AG20443 (cell line): ENCODE results near the gene CAMK1.
"Not testable (repeated sequence)": the region's sequence is repeated elsewhere in the genome, so short reads cannot be mapped to it uniquely, and the experiment has no call there.

Experiments
- DNase-seq: peaks from one replicate; pipeline ENCODE4 v3.0.0; 2012; ENCODE audit warnings: low spot score, mixed read lengths

CAMK1 gene

GRCh38 chr3:9776896-9777693 lies 7.3 kb upstream of the CAMK1 start:
- DNase-seq, result no peak

- not testable (repeated sequence) for DNase-seq
Measured at GRCh38 chr3:9771007-9771406, 1.3 kb upstream of the CAMK1 start.

GRCh38 chr3:9770276-9770812 lies 597 bp upstream of the CAMK1 start:
- DNase-seq, result peak; percentile 36

GRCh38 chr3:9769012-9769411 lies 735 bp downstream of the CAMK1 start:
- DNase-seq, result no peak

DNA sequence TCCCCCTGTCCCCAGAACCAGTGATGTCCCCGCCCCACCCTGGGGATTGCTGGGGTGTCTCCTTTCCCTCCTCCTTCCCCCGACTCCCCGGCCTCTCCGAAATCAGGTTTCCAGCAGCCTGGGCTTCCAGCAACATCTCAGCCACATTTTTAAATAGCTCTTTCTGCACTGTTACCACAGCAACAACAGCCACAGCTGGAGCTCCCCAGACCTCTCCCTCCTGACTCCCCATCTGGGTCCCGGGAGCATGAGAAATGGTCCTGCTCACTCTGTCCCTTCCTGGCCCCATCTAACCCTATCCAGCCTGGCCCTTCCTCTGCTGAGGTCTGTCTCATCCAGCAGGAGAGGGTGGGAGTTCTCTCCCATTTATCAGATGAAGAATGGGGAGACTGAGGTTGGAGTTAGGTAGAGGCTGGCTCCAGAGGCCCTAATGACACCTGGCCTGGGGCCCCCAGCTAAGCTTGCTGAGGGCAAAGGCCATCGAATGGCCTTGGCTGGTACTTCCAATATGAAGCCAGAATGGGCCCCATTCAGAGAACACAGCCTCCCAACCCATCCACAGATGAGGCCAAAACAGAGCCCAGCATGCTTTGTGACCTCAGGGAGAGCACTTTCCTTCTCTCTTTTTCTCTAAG lies 1.5 kb downstream of the CAMK1 start:
- peak; percentile 21 for DNase-seq

DNA sequence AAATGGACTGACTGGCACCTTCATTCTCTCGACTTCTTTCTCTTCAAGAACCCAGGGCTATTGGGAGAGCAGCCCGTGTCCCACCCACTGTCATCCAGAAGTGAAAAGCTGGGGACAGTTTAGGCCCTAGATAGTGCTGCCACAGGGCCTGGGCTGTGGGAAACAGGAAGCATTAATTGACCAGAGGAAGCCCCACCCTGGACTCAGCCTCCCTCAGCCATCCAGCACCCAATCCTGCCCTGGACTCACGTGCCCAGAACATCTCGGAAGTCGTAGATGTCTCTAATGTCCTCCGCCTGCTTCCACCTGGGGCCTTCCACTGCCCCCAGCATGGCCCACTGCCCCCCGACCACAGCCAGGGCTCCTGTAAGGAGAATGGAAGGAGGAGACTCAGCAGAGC lies 2.3 kb downstream of the CAMK1 start:
- DNase-seq, result no peak

- DNase-seq, result no peak
Measured at GRCh38 chr3:9765865-9766264, 3.9 kb downstream of the CAMK1 start.

DNA sequence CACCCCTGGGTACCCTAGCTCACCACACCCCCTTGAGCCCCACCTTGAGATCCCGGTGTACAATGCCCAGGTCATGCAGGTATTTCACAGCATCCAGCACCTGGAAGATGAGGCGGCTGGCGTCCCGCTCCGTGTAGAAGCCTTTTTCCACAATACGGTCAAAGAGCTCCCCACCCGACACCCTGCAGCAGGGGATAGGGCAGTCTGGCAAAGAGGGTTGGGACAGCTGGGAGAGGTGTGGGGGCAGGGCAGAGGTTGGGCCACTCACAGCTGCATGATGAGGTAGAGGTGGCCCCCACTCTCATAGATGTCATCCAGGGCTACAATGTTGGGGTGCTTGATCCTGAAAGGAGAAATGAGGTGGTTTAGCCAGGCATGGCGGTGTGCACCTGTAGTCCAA lies 6.9 kb downstream of the CAMK1 start:
- no peak for DNase-seq

- no peak for DNase-seq
Measured at GRCh38 chr3:9761919-9762318, 7.8 kb downstream of the CAMK1 start.

- no peak for DNase-seq
Measured at GRCh38 chr3:9760779-9761505, 8.8 kb downstream of the CAMK1 start.

GRCh38 chr3:9757427-9757826 lies 12.3 kb downstream of the CAMK1 start:
- no peak for DNase-seq

DNA sequence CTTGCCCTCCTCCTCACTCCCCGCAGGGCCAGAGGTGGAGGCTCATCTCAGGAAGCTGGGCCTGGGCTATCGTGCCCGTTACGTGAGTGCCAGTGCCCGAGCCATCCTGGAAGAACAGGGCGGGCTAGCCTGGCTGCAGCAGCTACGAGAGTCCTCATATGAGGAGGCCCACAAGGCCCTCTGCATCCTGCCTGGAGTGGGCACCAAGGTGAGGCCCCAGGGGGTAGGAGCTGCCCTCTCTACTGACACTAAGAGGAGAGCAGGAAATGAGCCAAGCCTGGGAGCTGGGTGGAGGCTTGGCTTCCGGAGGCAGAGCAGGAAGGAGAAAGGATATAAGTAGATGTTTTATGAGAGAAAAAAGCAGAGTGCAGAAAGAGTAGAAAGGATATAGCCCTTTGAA lies 15.1 kb downstream of the CAMK1 start:
- DNase-seq, result no peak

DNA sequence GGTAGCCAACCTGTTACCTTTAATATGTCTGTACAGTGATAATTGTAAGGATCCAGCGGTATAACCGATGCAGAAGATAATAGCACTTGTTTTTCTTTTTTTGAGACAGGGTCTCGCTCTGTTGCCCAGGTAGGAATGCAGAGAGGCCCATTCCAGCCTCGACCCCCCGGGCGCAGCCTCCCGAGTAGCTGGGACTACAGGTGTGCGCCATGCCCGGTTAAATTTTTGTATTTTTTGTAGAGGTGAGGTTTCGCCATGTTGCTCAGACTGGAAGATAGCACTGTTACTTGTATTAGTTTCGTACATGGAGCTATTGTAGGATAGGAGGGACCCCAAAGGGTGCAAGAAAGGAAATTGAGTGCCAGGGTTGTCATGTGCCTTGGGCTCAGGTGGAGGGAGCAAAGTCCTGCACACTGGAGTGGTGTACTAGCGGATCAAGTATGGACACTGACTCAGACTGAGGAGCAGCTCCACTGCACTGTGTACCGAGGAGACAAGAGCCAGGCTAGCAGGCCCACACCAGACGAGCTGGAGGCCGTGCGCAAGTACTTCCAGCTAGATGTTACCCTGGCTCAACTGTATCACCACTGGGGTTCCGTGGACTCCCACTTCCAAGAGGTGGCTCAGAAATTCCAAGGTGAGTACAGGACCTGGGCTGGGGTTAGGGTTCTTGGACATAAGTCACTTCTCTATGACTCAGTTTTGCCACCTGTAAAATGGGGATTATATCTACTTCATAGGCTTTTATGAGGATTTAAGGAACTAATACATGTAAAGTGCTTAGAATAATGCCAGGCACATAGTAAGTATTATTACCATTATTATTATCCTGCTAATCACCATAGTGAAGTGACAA lies 19.0 kb downstream of the CAMK1 start:
- DNase-seq, result peak; percentile 40

GRCh38 chr3:9749645-9750555 lies 19.8 kb downstream of the CAMK1 start, which contains the start of gene OGG1:
Gene OGG1, plus strand, starts transcription at chr3:9749952. Its CDS starts 335 bp downstream, at chr3:9750287.
- DNase-seq, result peak; percentile 97

GRCh38 chr3:9749296-9749644 lies 20.5 kb downstream of the CAMK1 start:
- DNase-seq, result no peak

DNA sequence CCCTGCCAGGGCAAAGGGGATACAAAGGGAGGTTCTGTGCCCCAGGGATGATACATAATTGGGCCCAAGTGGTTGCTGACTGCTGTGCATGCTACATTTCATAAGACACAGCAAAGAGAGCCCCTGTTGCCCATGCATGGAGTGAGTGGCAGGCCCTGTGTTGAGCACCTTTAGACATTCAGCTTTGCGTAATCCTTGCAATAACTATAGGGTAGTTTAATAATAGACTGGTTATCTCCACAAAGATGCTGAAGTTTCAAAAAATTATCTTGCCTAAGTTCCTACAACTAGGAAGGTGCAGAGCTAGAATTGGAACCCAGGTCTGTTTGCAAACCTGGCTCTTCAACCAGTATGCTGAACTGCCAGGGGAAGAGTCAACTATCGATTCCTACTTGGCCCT lies 21.7 kb downstream of the CAMK1 start:
- no peak for DNase-seq

GRCh38 chr3:9747267-9747666 lies 22.5 kb downstream of the CAMK1 start:
- DNase-seq, result peak; percentile 18

- DNase-seq, result peak; percentile 27
Measured at GRCh38 chr3:9746330-9746729, 23.4 kb downstream of the CAMK1 start.

GRCh38 chr3:9745521-9745920 lies 24.2 kb downstream of the CAMK1 start:
- DNase-seq, result no peak

DNA sequence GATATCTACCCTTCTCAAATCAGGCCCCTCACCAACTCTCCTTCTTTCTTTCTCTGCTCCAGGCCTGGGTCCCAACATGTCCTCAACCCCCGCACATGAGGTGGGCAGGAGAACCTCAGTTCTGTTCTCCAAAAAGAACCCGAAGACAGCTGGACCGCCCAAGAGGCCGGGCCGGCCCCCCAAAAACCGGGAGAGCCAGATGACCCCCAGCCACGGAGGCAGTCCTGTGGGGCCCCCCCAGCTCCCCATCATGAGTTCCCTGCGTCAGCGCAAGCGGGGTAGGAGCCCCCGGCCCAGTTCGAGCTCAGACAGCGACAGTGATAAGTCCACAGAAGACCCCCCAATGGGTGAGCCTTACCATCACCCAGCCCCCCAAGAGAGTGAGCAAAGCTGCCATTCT lies 25.6 kb downstream of the CAMK1 start:
- DNase-seq, result no peak

GRCh38 chr3:9743548-9743947 lies 26.2 kb downstream of the CAMK1 start:
- DNase-seq, result no peak
